HEK293 (cell line): Measurements from ENCODE around the gene PLP1.

Experiments
- CTCF ChIA-PET: fragments of 350-600 bp; formaldehyde crosslinking; extraction: SDS; loops from one replicate; lab custom pipeline; 2021; ENCODE audit warnings: antibody characterized with exemption; lab: Yijun Ruan, JAX
- POLR2A ChIA-PET: fragments of 300-600 bp; formaldehyde crosslinking; extraction: SDS; loops from one replicate; lab custom pipeline; 2020; ENCODE audit warnings: antibody characterized with exemption, inconsistent platforms; lab: Yijun Ruan, JAX
- H3K27ac ChIP-seq: fragments of 200-500 bp; sonication (Bioruptor generic); 2 replicates; pipeline ENCODE4 v1.5.1; 2014; ENCODE audit warnings: low read depth, low read length, control low read depth, inconsistent platforms; ENCODE audit errors: extremely low read depth
- H3K36me3 ChIP-seq, 2 experiments: fragments of 200-500 bp in 1 of 2; sonication (Bioruptor generic) in 1 of 2; 1 replicate in 1 of 2; 2 replicates in 1 of 2; pipeline ENCODE4 v1.5.1; 2014 to 2017; ENCODE audit warnings: inconsistent platforms in 2 of 2, low read length in 2 of 2; ENCODE audit not compliant: control insufficient read depth in 2 of 2, insufficient read depth in 1 of 2
- H3K4me1 ChIP-seq: fragments of 200-500 bp; sonication (Bioruptor generic); 2 replicates; pipeline ENCODE4 v1.5.1; 2014; ENCODE audit warnings: mild to moderate bottlenecking, low read length, inconsistent platforms; ENCODE audit not compliant: control insufficient read depth, insufficient read depth
- H3K4me3 ChIP-seq: 2 replicates; pipeline ENCODE4 v1.5.1; 2011; ENCODE audit warnings: low read depth, mild to moderate bottlenecking, control low read depth, low read length, moderate library complexity
- H3K9me3 ChIP-seq: fragments of 200-500 bp; sonication (Bioruptor generic); 2 replicates; pipeline ENCODE4 v1.5.1; 2014; ENCODE audit warnings: low read depth, low read length, inconsistent platforms; ENCODE audit not compliant: control insufficient read depth, insufficient read depth
- FEZF1 ChIP-seq: fragments of 450-650 bp; formaldehyde crosslinking; IDR thresholded peaks from 2 replicates; pipeline ENCODE4 v1.5.1; 2016; ENCODE audit warnings: missing biosample characterization, missing genetic modification characterization
- GLI4 ChIP-seq: fragments of 450-650 bp; formaldehyde crosslinking; IDR thresholded peaks from 2 replicates; pipeline ENCODE4 v1.5.1; 2016; ENCODE audit warnings: missing biosample characterization, missing genetic modification characterization
- KLF7 ChIP-seq: fragments of 450-650 bp; formaldehyde crosslinking; IDR thresholded peaks from 2 replicates; pipeline ENCODE4 v1.5.1; 2016; ENCODE audit warnings: missing biosample characterization, missing genetic modification characterization, borderline replicate concordance
- MYNN ChIP-seq: fragments of 450-650 bp; formaldehyde crosslinking; IDR thresholded peaks from 2 replicates; pipeline ENCODE4 v1.5.1; 2016; ENCODE audit warnings: missing biosample characterization, missing genetic modification characterization, borderline replicate concordance
- OSR2 ChIP-seq: fragments of 450-650 bp; formaldehyde crosslinking; IDR thresholded peaks from 2 replicates; pipeline ENCODE4 v1.5.1; 2016; ENCODE audit warnings: missing biosample characterization, missing genetic modification characterization
- TRIM28 ChIP-seq: IDR thresholded peaks from 2 replicates; pipeline ENCODE4 v1.6.1; 2011; ENCODE audit warnings: low read length, control low read depth, borderline replicate concordance
- ZBTB21 ChIP-seq: fragments of 450-650 bp; formaldehyde crosslinking; IDR thresholded peaks from 2 replicates; pipeline ENCODE4 v1.5.1; 2017; ENCODE audit warnings: missing biosample characterization, missing genetic modification characterization
- ZBTB8A ChIP-seq: fragments of 450-650 bp; formaldehyde crosslinking; IDR thresholded peaks from 2 replicates; pipeline ENCODE4 v1.5.1; 2016; ENCODE audit warnings: missing biosample characterization, missing genetic modification characterization
- ZNF10 ChIP-seq: fragments of 450-650 bp; formaldehyde crosslinking; IDR thresholded peaks from 2 replicates; pipeline ENCODE4 v1.5.1; 2017; ENCODE audit warnings: missing biosample characterization, missing genetic modification characterization
- ZNF169 ChIP-seq: fragments of 450-650 bp; formaldehyde crosslinking; IDR thresholded peaks from 2 replicates; pipeline ENCODE4 v1.5.1; 2016; ENCODE audit warnings: missing biosample characterization, missing genetic modification characterization
- ZNF175 ChIP-seq: fragments of 450-650 bp; formaldehyde crosslinking; IDR thresholded peaks from 2 replicates; pipeline ENCODE4 v1.5.1; 2016; ENCODE audit warnings: missing biosample characterization, missing genetic modification characterization
- ZNF302 ChIP-seq: fragments of 450-650 bp; formaldehyde crosslinking; IDR thresholded peaks from 2 replicates; pipeline ENCODE4 v1.5.1; 2016; ENCODE audit warnings: missing biosample characterization, missing genetic modification characterization, low read depth
- ZNF350 ChIP-seq: fragments of 450-650 bp; formaldehyde crosslinking; IDR thresholded peaks from 2 replicates; pipeline ENCODE4 v1.5.0; 2017; ENCODE audit warnings: missing biosample characterization, mild to moderate bottlenecking, missing genetic modification characterization
- ZNF354C ChIP-seq: fragments of 450-650 bp; formaldehyde crosslinking; IDR thresholded peaks from 2 replicates; pipeline ENCODE4 v1.5.1; 2016; ENCODE audit warnings: missing biosample characterization, missing genetic modification characterization, low read depth, borderline replicate concordance
- ZNF473 ChIP-seq: fragments of 450-650 bp; formaldehyde crosslinking; IDR thresholded peaks from 2 replicates; pipeline ENCODE4 v1.5.1; 2017; ENCODE audit warnings: missing biosample characterization, missing genetic modification characterization
- ZNF555 ChIP-seq: fragments of 450-650 bp; formaldehyde crosslinking; conservative IDR thresholded peaks from 2 replicates; pipeline ENCODE4 v1.5.1; 2017; ENCODE audit warnings: missing biosample characterization, mild to moderate bottlenecking, missing genetic modification characterization, inconsistent platforms
- ZXDB ChIP-seq: fragments of 450-650 bp; formaldehyde crosslinking; IDR thresholded peaks from 2 replicates; pipeline ENCODE4 v1.5.1; 2016; ENCODE audit warnings: missing biosample characterization, missing genetic modification characterization
- TF ChIP-seq, protein P1 (sequence below): fragments of 450-650 bp; formaldehyde crosslinking; IDR thresholded peaks from 2 replicates; pipeline ENCODE4 v1.5.1; 2016; ENCODE audit warnings: missing biosample characterization, missing genetic modification characterization
- TF ChIP-seq, protein P2 (sequence below): fragments of 450-650 bp; formaldehyde crosslinking; IDR thresholded peaks from 2 replicates; pipeline ENCODE4 v1.5.1; 2016; ENCODE audit warnings: missing biosample characterization, missing genetic modification characterization
- TF ChIP-seq, protein P3 (sequence below): fragments of 450-650 bp; formaldehyde crosslinking; IDR thresholded peaks from 2 replicates; pipeline ENCODE4 v1.5.1; 2016; ENCODE audit warnings: missing biosample characterization, missing genetic modification characterization
- TF ChIP-seq, protein P4 (sequence below): fragments of 450-650 bp; formaldehyde crosslinking; IDR thresholded peaks from 2 replicates; pipeline ENCODE4 v1.5.1; 2016; ENCODE audit warnings: missing biosample characterization, missing genetic modification characterization

Gene PLP1

DNA sequence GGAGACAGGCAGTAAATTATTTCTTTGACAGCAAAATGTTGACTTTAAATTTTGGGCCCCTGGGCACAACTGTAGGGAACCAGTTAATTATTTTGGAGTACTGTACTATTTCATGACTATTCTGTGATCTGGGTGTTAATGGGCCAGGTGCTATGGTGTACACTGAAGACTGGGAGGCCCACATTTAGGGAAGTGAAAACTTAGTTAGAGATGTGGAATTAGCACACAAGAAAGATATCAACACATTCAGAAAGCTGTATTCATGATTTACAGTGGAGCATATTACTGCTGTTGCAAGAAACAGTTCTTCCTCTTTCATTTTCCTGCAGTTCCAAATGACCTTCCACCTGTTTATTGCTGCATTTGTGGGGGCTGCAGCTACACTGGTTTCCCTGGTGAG, 12.4 kb downstream of the PLP1 start:
- TF ChIP-seq KLF7 (no peak), TRIM28 (no peak), ZBTB21 (tag by site-specific recombination) (no peak), ZNF175 (tag by site-specific recombination) (no peak), ZXDB (tag by site-specific recombination) (no peak)
- TF ChIP-seq, protein P1, sequence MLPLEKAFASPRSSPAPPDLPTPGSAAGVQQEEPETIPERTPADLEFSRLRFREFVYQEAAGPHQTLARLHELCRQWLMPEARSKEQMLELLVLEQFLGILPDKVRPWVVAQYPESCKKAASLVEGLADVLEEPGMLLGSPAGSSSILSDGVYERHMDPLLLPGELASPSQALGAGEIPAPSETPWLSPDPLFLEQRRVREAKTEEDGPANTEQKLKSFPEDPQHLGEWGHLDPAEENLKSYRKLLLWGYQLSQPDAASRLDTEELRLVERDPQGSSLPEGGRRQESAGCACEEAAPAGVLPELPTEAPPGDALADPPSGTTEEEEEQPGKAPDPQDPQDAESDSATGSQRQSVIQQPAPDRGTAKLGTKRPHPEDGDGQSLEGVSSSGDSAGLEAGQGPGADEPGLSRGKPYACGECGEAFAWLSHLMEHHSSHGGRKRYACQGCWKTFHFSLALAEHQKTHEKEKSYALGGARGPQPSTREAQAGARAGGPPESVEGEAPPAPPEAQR: no peak
- TF ChIP-seq, protein P2, sequence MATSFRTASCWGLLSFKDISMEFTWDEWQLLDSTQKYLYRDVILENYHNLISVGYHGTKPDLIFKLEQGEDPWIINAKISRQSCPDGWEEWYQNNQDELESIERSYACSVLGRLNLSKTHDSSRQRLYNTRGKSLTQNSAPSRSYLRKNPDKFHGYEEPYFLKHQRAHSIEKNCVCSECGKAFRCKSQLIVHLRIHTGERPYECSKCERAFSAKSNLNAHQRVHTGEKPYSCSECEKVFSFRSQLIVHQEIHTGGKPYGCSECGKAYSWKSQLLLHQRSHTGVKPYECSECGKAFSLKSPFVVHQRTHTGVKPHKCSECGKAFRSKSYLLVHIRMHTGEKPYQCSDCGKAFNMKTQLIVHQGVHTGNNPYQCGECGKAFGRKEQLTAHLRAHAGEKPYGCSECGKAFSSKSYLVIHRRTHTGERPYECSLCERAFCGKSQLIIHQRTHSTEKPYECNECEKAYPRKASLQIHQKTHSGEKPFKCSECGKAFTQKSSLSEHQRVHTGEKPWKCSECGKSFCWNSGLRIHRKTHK (tag by site-specific recombination): no peak
- TF ChIP-seq, protein P3, sequence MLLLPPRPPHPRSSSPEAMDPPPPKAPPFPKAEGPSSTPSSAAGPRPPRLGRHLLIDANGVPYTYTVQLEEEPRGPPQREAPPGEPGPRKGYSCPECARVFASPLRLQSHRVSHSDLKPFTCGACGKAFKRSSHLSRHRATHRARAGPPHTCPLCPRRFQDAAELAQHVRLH (tag by site-specific recombination): no peak
- Histone ChIP-seq H3K4me3 (no peak overlapping the region), H3K36me3 (no peaks in the 10 kb centered on the region), H3K9me3 (no peaks in the 10 kb centered on the region), H3K4me1 (peaks cover 12% of the 10 kb centered on the region), H3K27ac (no peak overlapping the region)
- CTCF ChIA-PET: interaction anchor here (0.6 kb wide), 1 partner anchor 148 kb away, joined by 3 read pairs; no protein-coding TSS in a partner anchor
- POLR2A ChIA-PET: interaction anchor here (0.5 kb wide), 1 partner anchor 92 kb away, joined by 4 read pairs; no protein-coding TSS in a partner anchor

DNA sequence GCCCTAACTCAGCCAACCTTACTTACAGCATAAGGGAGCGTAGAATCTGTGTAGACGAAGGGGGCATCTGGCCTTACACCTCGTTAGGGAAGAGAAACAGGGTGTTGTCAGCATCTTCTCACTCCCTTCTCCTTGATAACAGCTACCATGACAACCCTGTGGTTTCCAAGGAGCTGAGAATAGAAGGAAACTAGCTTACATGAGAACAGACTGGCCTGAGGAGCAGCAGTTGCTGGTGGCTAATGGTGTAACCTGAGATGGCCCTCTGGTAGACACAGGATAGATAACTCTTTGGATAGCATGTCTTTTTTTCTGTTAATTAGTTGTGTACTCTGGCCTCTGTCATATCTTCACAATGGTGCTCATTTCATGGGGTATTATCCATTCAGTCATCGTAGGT, 14.6 kb downstream of the PLP1 start:
- H3K27ac ChIP-seq: no peak overlapping the region
- H3K36me3 ChIP-seq: no peaks in the 10 kb centered on the region
- H3K4me3 ChIP-seq: no peak overlapping the region
- TF ChIP-seq ZNF555 (tag by site-specific recombination) (no peak), ZNF10 (tag by site-specific recombination) (peak; percentile 89), ZNF350 (tag by site-specific recombination) (no peak), ZNF354C (tag by site-specific recombination) (no peak), OSR2 (tag by site-specific recombination) (peak; percentile 41; the same call in 1 of the 2 replicates), FEZF1 (tag by site-specific recombination) (peak; percentile 83), ZXDB (tag by site-specific recombination) (peak; percentile 42), ZNF169 (tag by site-specific recombination) (no peak), MYNN (tag by site-specific recombination) (0 out of 2 replicates have a peak, but pooled peaks have one; percentile 46)
- TF ChIP-seq, protein P3 (tag by site-specific recombination): no peak
- peaks cover 12% of the 10 kb centered on the region for H3K4me1 ChIP-seq
- POLR2A ChIA-PET: interaction anchor here (0.7 to 1.2 kb wide), 2 partner anchors 14 to 105 kb away, joined by 4 to 7 read pairs; partner anchors contain the start of gene MORF4L2
- H3K9me3 ChIP-seq: no peaks in the 10 kb centered on the region
- CTCF ChIA-PET: interaction anchor here (0.6 to 1.2 kb wide), 4 partner anchors 100 to 1849 kb away, joined by 3 to 4 read pairs (median 3); no protein-coding TSS in a partner anchor

DNA sequence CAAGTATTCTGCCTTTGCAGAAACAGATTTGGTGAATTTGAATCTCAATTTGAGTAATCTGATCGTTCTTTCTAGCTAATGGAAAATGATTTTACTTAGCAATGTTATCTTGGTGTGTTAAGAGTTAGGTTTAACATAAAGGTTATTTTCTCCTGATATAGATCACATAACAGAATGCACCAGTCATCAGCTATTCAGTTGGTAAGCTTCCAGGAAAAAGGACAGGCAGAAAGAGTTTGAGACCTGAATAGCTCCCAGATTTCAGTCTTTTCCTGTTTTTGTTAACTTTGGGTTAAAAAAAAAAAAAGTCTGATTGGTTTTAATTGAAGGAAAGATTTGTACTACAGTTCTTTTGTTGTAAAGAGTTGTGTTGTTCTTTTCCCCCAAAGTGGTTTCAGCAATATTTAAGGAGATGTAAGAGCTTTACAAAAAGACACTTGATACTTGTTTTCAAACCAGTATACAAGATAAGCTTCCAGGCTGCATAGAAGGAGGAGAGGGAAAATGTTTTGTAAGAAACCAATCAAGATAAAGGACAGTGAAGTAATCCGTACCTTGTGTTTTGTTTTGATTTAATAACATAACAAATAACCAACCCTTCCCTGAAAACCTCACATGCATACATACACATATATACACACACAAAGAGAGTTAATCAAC, 15.3 kb downstream of the PLP1 start:
- Histone ChIP-seq H3K9me3 (no peaks in the 10 kb centered on the region), H3K27ac (no peak overlapping the region), H3K4me3 (no peak overlapping the region), H3K36me3 (no peaks in the 10 kb centered on the region), H3K4me1 (peaks cover 12% of the 10 kb centered on the region)
- ChIA-PET POLR2A (interaction anchor here (0.7 to 1.2 kb wide), 2 partner anchors 14 to 105 kb away, joined by 4 to 7 read pairs; partner anchors contain the start of gene MORF4L2), CTCF (interaction anchor here (0.6 to 1.2 kb wide), 6 partner anchors 11 to 1848 kb away, joined by 3 to 6 read pairs (median 3); no protein-coding TSS in a partner anchor)
- peak; percentile 67 for TF ChIP-seq FEZF1 (tag by site-specific recombination)
- TF ChIP-seq KLF7: no peak
- TF ChIP-seq ZNF473 (tag by site-specific recombination): no peak
- no peak for TF ChIP-seq ZBTB8A (tag by site-specific recombination)
- TF ChIP-seq GLI4: no peak
- TF ChIP-seq, protein P4, sequence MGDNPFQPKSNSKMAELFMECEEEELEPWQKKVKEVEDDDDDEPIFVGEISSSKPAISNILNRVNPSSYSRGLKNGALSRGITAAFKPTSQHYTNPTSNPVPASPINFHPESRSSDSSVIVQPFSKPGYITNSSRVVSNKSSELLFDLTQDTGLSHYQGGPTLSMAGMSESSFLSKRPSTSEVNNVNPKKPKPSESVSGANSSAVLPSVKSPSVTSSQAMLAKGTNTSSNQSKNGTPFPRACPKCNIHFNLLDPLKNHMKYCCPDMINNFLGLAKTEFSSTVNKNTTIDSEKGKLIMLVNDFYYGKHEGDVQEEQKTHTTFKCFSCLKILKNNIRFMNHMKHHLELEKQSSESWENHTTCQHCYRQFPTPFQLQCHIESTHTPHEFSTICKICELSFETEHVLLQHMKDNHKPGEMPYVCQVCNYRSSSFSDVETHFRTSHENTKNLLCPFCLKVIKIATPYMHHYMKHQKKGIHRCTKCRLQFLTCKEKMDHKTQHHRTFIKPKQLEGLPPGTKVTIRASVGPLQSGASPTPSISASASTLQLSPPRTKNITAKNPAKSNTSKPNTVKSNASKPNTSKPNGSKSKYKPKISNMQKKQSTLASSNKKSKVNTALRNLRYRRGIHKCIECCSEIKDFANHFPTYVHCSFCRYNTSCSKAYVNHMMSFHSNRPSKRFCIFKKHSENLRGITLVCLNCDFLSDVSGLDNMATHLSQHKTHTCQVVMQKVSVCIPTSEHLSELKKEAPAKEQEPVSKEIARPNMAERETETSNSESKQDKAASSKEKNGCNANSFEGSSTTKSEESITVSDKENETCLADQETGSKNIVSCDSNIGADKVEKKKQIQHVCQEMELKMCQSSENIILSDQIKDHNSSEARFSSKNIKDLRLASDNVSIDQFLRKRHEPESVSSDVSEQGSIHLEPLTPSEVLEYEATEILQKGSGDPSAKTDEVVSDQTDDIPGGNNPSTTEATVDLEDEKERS (tag by site-specific recombination): no peak
- no peak for TF ChIP-seq ZNF302 (tag by site-specific recombination)
